GM19452 (cell line): ENCODE measurements around the gene POMT1.
"Not testable (repeated sequence)": the region's sequence is repeated elsewhere in the genome, so short reads cannot be mapped to it uniquely, and the experiment has no call there.

ENCODE experiments used
- ATAC-seq: cut with Tn5 transposase; IDR thresholded peaks from one replicate; pipeline ENCODE4 v1.9.1; 2021; ENCODE audit not compliant: unreplicated experiment

The POMT1 gene, protein sequence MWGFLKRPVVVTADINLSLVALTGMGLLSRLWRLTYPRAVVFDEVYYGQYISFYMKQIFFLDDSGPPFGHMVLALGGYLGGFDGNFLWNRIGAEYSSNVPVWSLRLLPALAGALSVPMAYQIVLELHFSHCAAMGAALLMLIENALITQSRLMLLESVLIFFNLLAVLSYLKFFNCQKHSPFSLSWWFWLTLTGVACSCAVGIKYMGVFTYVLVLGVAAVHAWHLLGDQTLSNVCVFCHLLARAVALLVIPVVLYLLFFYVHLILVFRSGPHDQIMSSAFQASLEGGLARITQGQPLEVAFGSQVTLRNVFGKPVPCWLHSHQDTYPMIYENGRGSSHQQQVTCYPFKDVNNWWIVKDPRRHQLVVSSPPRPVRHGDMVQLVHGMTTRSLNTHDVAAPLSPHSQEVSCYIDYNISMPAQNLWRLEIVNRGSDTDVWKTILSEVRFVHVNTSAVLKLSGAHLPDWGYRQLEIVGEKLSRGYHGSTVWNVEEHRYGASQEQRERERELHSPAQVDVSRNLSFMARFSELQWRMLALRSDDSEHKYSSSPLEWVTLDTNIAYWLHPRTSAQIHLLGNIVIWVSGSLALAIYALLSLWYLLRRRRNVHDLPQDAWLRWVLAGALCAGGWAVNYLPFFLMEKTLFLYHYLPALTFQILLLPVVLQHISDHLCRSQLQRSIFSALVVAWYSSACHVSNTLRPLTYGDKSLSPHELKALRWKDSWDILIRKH

DNA sequence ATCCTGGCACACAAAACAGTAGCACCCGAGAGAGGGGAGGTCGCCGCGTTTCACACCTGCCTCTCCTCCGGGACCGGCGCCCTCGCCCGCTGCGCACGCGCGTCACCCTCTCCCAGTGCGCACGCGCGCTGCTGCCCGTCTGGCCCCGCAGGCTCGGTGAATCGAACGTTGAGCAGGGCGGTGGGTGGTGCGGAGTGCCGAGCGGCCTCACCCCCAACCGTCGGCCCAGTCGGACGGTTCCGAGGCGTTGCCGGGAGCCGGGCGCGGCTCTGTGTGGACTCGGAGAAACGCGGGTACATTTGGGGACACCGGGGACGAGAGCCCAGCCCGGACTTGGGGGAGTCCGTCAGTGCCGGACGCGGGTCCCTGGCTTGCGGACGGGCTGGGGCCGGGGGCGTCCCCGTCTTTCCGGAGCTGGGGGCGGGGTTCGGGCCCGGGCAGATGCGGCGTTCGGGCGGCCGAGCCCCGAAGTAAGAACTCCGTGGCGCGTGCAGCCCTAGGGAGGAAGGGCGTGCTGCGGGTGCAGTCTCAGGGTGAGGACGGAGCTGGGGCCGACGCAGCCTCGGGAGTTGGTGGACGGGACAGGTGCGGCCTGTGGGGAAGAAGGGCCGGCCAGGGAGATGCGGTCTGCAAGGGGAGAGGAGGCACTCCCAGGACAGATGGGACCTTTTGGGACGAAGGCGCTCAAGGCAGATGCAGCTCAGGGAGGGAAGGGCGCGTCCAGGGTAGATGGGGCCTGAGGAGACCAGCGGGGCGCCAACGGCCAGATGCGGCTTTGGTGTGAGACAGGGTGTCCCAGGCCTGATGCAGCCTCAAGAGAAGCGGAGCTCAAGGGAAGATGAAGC is at the start of gene POMT1:
POMT1 (plus strand) TSS at position 138 of the 845 bp plus-strand sequence. CDS start 1,301 bp downstream, outside the sequence.
- ATAC-seq = peak; percentile 79

GRCh38 chr9:131454028-131454427 is 48.7 kb upstream of the POMT1 start:
- ATAC-seq = no peak

DNA sequence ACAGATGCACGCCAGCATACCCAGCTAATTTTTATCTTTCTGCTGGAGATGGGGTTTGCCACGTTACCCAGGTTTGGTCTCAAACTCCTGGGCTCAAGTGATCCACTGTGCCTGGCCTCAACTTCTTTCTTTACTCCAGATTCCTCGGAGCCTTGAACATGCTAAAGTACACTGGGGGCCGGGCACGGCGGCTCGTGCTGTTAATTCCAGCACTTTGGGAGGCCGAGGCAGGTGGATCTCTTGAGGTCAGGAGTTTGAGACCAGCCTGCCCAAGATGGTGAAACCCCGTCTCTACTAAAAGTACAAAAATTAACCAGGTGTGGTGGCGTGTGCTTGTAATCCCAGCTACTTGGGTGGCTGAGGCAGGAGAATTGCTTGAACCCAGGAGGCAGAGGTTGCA is 47.1 kb upstream of the POMT1 start:
- ATAC-seq = not testable (repeated sequence)

GRCh38 chr9:131457746-131458145 is 45.0 kb upstream of the POMT1 start:
- ATAC-seq = no peak

GRCh38 chr9:131459056-131459455 is 43.7 kb upstream of the POMT1 start:
- ATAC-seq = no peak

GRCh38 chr9:131461166-131461565 is 41.6 kb upstream of the POMT1 start:
- ATAC-seq = no peak

- ATAC-seq = no peak
These were observed 38.2 kb upstream of the POMT1 start for GRCh38 chr9:131464354-131465000.

- ATAC-seq = no peak
These were observed 37.3 kb upstream of the POMT1 start for GRCh38 chr9:131465401-131465800.

GRCh38 chr9:131467214-131467935 is 35.3 kb upstream of the POMT1 start:
- no peak for ATAC-seq

- no peak for ATAC-seq
These were observed 34.7 kb upstream of the POMT1 start for GRCh38 chr9:131468031-131468430.

- ATAC-seq = no peak
These were observed 33.4 kb upstream of the POMT1 start for GRCh38 chr9:131469356-131469755.

DNA sequence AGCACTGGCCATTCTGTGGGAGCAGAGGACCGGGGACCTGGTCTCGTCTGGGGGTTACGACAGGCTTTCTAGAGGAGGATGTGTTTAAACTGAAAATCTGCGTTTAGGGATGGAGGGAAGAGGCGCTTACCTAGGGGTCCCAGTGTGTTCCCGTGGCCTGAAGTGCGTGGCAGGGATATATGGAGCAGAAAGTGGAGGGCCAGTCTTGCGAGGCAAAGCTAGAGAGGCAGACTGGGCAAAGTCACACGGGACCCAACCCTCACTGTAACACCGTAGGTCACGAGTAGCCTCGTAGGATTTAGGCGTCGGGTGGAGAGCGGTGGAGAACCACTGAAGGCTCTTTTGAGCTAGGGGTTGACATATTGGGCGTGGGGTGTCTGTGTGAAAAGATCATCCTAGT is 32.8 kb upstream of the POMT1 start:
- ATAC-seq = no peak

GRCh38 chr9:131470581-131470991 is 32.1 kb upstream of the POMT1 start:
- no peak for ATAC-seq

DNA sequence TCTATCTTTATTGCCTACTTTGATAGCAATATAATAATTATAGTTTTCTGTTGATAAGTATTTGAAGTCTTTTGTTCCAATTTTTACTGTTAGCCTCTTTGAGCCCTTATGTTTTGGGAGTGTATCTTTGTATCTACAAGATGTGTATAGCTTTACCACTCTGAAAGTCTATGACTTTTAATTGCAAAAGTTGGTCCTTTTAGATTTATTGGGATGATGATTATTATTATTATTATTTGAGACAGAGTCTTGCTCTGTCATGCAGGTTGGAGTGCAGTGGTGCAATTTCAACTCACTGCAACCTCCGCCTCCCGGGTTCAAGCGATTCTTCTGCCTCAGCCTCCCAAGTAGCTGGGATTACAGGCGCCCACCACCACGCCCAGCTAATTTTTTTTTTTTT is 30.6 kb upstream of the POMT1 start:
- not testable (repeated sequence) for ATAC-seq

- ATAC-seq = no peak
These were observed 29.4 kb upstream of the POMT1 start for GRCh38 chr9:131473198-131473885.

DNA sequence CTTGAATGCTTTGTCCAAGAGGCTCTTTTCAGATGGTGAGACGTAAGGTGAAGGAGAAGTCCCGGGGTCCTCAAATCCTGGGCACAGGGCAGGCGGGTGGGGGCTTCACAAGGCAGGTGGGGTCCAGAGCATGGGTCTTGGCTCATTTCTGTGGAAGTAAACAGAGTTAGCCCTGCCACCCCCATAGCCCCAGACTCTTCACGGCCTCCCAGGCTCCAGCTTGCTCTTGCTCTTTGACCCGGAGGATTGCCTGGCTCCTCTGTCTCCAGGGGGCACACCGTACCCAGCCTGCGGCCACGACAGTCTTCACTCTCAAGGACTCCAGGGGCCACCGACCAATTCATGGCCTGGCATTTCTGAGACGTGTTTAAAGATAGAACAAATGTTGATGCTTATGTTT is 28.8 kb upstream of the POMT1 start:
- ATAC-seq = no peak

- no peak for ATAC-seq
These were observed 28.0 kb upstream of the POMT1 start for GRCh38 chr9:131474711-131475110.

- no peak for ATAC-seq
These were observed 27.4 kb upstream of the POMT1 start for GRCh38 chr9:131475111-131475955.
